ENCODE data around the gene CCNG2. TPM values are rescaled to one million over a fixed set of nuclear protein-coding genes. Genes with fewer than 3 reads are reported as not detected.
A peak's percentile ranks its signal among the peaks of the same experiment; 100 is the strongest.
"Not testable (repeated sequence)": the region's sequence is repeated elsewhere in the genome, so short reads cannot be mapped to it uniquely, and the experiment has no call there.

The CCNG2 gene
- total RNA-seq, 4 donors from 2014 or later = 21.3 to 67.0 (median 28.7) TPM

- TF ChIP-seq POLR2A (IDR thresholded peaks at IDR 0.05) = no peak
- TF ChIP-seq CTCF (IDR thresholded peaks at IDR 0.05) = no peak
- H3K36me3 ChIP-seq = no peaks in the 10 kb centered on the region
- H3K27ac ChIP-seq = no peak overlapping the region
These were observed 30.2 kb upstream of the CCNG2 start for GRCh38 chr4:77126809-77127208.

GRCh38 chr4:77127215-77127614 lies 29.8 kb upstream of the CCNG2 start:
- Histone ChIP-seq H3K27ac (peak overlapping the region; percentile 45 to 55), H3K27me3 (no peaks in the 10 kb centered on the region), H3K9me3 (no peaks in the 10 kb centered on the region), H3K4me1 (no peaks in the 10 kb centered on the region), H3K4me3 (no peak overlapping the region), H3K36me3 (no peaks in the 10 kb centered on the region)
- no peak for DNase-seq
- TF ChIP-seq POLR2A (IDR thresholded peaks at IDR 0.05) (no peak), CTCF (IDR thresholded peaks at IDR 0.05) (no peak)
- intact Hi-C loops (cut with DNase I; ENCODE audit: low total_unique reads) = no loop called here

More at GRCh38 chr4:77126809-77127208, 30.2 kb upstream of the CCNG2 start:
- no peak for DNase-seq
- intact Hi-C loops (cut with DNase I; ENCODE audit: low total_unique reads) = no loop called here
- Histone ChIP-seq H3K4me1 (no peaks in the 10 kb centered on the region), H3K27me3 (no peaks in the 10 kb centered on the region), H3K4me3 (no peak overlapping the region), H3K9me3 (no peaks in the 10 kb centered on the region)

GRCh38 chr4:77127837-77128621 lies 29.0 kb upstream of the CCNG2 start:
- H3K36me3 ChIP-seq = no peaks in the 10 kb centered on the region
- no peak overlapping the region for H3K4me3 ChIP-seq
- no peak for DNase-seq
- H3K4me1 ChIP-seq = no peaks in the 10 kb centered on the region
- intact Hi-C loops (cut with DNase I; ENCODE audit: low total_unique reads) = no loop called here
- no peaks in the 10 kb centered on the region for H3K9me3 ChIP-seq
- TF ChIP-seq CTCF (IDR thresholded peaks at IDR 0.05) = no peak
- no peak for TF ChIP-seq POLR2A (IDR thresholded peaks at IDR 0.05)
- peak overlapping the region; percentile 45 to 55 for H3K27ac ChIP-seq
- no peaks in the 10 kb centered on the region for H3K27me3 ChIP-seq

GRCh38 chr4:77132652-77133312 lies 24.2 kb upstream of the CCNG2 start:
- DNase-seq = no peak
- no peak for TF ChIP-seq CTCF (IDR thresholded peaks at IDR 0.05)
- no peak for TF ChIP-seq POLR2A (IDR thresholded peaks at IDR 0.05)

GRCh38 chr4:77137448-77137847 lies 19.6 kb upstream of the CCNG2 start:
- intact Hi-C loops (cut with DNase I; ENCODE audit: low total_unique reads); H3K27me3 ChIP-seq; H3K27ac ChIP-seq; H3K4me1 ChIP-seq; H3K36me3 ChIP-seq; DNase-seq; H3K4me3 ChIP-seq; H3K9me3 ChIP-seq: not testable (repeated sequence)

More at GRCh38 chr4:77132652-77133312, 24.2 kb upstream of the CCNG2 start:
- intact Hi-C loops (cut with DNase I; ENCODE audit: low total_unique reads) = no loop called here
- H3K27ac ChIP-seq = peak overlapping the region in 1 of 2 donors; percentile 31
- no peaks in the 10 kb centered on the region for H3K9me3 ChIP-seq
- no peaks in the 10 kb centered on the region for H3K4me1 ChIP-seq
- no peak overlapping the region for H3K4me3 ChIP-seq
- no peaks in the 10 kb centered on the region for H3K27me3 ChIP-seq
- H3K36me3 ChIP-seq = no peaks in the 10 kb centered on the region

All from uterus (tissue), 4 donors.